ENCODE results near the gene SIGLECL1.

- TF ChIP-seq CTCF (IDR thresholded peaks at IDR 0.05; ENCODE audit: low read length) (no peak), EZH2 (IDR thresholded peaks at IDR 0.05; ENCODE audit: borderline replicate concordance, low read length) (no peak)
These were observed 7.6 kb downstream of the SIGLECL1 start for GRCh38 chr19:51258165-51259160.
